H9 (cell line): ENCODE measurements around the gene FERMT1. TPM values are rescaled to one million over a fixed set of nuclear protein-coding genes. Genes with fewer than 3 reads are reported as not detected.
A peak's percentile ranks its signal among the peaks of the same experiment; 100 is the strongest.

Source experiments
- DNase-seq: peaks from one replicate; pipeline ENCODE4 v3.0.0-alpha.2; 2017
- H2AFZ ChIP-seq: one replicate; pipeline ENCODE4 v1.6.1; 2013; ENCODE audit warnings: mild to moderate bottlenecking, low read length, control low read depth, moderate library complexity
- H2AK5ac ChIP-seq: 2 replicates; pipeline ENCODE4 v1.6.1; 2013; ENCODE audit warnings: low read length, control low read depth, mixed read lengths; ENCODE audit not compliant: insufficient read length
- H2BK120ac ChIP-seq: one replicate; pipeline ENCODE4 v1.6.1; 2013; ENCODE audit warnings: low read depth, mild to moderate bottlenecking, low read length, control low read depth, inconsistent platforms; ENCODE audit not compliant: poor library complexity, severe bottlenecking
- H2BK12ac ChIP-seq: 2 replicates; pipeline ENCODE4 v1.6.1; 2013; ENCODE audit warnings: low read length, control low read depth, mixed read lengths, low read depth; ENCODE audit not compliant: insufficient read length
- H2BK15ac ChIP-seq: 2 replicates; pipeline ENCODE4 v1.6.1; 2013; ENCODE audit warnings: low read depth, low read length, control low read depth
- H2BK20ac ChIP-seq: one replicate; pipeline ENCODE4 v1.6.1; 2013; ENCODE audit warnings: low read depth, mild to moderate bottlenecking, low read length, control low read depth, inconsistent platforms; ENCODE audit not compliant: poor library complexity, severe bottlenecking
- H2BK5ac ChIP-seq: 2 replicates; pipeline ENCODE4 v1.6.1; 2013; ENCODE audit warnings: low read length, control low read depth, mixed read lengths; ENCODE audit not compliant: insufficient read length
- H3K14ac ChIP-seq: 2 replicates; pipeline ENCODE4 v1.6.1; 2013; ENCODE audit warnings: low read length, control low read depth; ENCODE audit not compliant: insufficient read depth
- H3K18ac ChIP-seq: 2 replicates; pipeline ENCODE4 v1.6.1; 2013; ENCODE audit warnings: low read depth, mild to moderate bottlenecking, mixed read lengths, low read length, control low read depth; ENCODE audit not compliant: insufficient read length
- H3K23ac ChIP-seq: 2 replicates; pipeline ENCODE4 v1.6.1; 2013; ENCODE audit warnings: low read length, control low read depth, mixed read lengths, low read depth; ENCODE audit not compliant: insufficient read length
- H3K23me2 ChIP-seq: 2 replicates; pipeline ENCODE4 v1.6.1; 2013; ENCODE audit warnings: low read depth, mild to moderate bottlenecking, mixed read lengths, low read length, control low read depth; ENCODE audit not compliant: insufficient read length, poor library complexity, severe bottlenecking
- H3K27ac ChIP-seq: 2 replicates; pipeline ENCODE4 v1.5.1; 2013; ENCODE audit warnings: low read length, control low read depth, mixed read lengths, low read depth; ENCODE audit not compliant: insufficient read length
- H3K27me3 ChIP-seq: 2 replicates; pipeline ENCODE4 v1.6.1; 2013; ENCODE audit warnings: low read length, control low read depth, inconsistent platforms; ENCODE audit not compliant: insufficient read depth
- H3K4ac ChIP-seq: 2 replicates; pipeline ENCODE4 v1.6.1; 2013; ENCODE audit warnings: low read depth, mild to moderate bottlenecking, control low read depth, inconsistent platforms, low read length, moderate library complexity
- H3K4me1 ChIP-seq: 2 replicates; pipeline ENCODE4 v1.6.1; 2013; ENCODE audit warnings: low read length, control low read depth, inconsistent platforms; ENCODE audit not compliant: insufficient read depth
- H3K4me2 ChIP-seq: 2 replicates; pipeline ENCODE4 v1.6.1; 2013; ENCODE audit warnings: low read length, control low read depth, mixed read lengths; ENCODE audit not compliant: insufficient read length, insufficient read depth
- H3K56ac ChIP-seq: 2 replicates; pipeline ENCODE4 v1.6.1; 2013; ENCODE audit warnings: low read depth, mild to moderate bottlenecking, mixed read lengths, low read length, control low read depth; ENCODE audit not compliant: insufficient read length
- H3K79me1 ChIP-seq: 2 replicates; pipeline ENCODE4 v1.6.1; 2013; ENCODE audit warnings: low read depth, mild to moderate bottlenecking, moderate library complexity, low read length, control low read depth, inconsistent platforms; ENCODE audit not compliant: insufficient read depth, poor library complexity, severe bottlenecking
- H3K79me2 ChIP-seq: 2 replicates; pipeline ENCODE4 v1.6.1; 2013; ENCODE audit warnings: low read length, control low read depth, inconsistent platforms; ENCODE audit not compliant: insufficient read depth
- H3K9ac ChIP-seq: 2 replicates; pipeline ENCODE4 v1.6.1; 2013; ENCODE audit warnings: low read length, control low read depth, mixed read lengths; ENCODE audit not compliant: insufficient read length; ENCODE audit errors: extremely low read depth
- H3K9me3 ChIP-seq: one replicate; pipeline ENCODE4 v1.6.1; 2013; ENCODE audit warnings: low read depth, low read length, inconsistent platforms; ENCODE audit not compliant: control insufficient read depth
- H3T11ph ChIP-seq: one replicate; pipeline ENCODE4 v1.6.1; 2013; ENCODE audit warnings: mild to moderate bottlenecking, low read length, control low read depth, inconsistent platforms
- H4K20me1 ChIP-seq: one replicate; pipeline ENCODE4 v1.6.1; 2013; ENCODE audit not compliant: control insufficient read depth, insufficient read length, insufficient read depth
- H4K5ac ChIP-seq: 2 replicates; pipeline ENCODE4 v1.6.1; 2013; ENCODE audit warnings: low read depth, mild to moderate bottlenecking, mixed read lengths, low read length, control low read depth; ENCODE audit not compliant: insufficient read length
- H4K8ac ChIP-seq: replicated peaks from 2 replicates; pipeline ENCODE4 v1.6.1; 2013; ENCODE audit warnings: low read length, control low read depth, mixed read lengths, low read depth; ENCODE audit not compliant: insufficient read length
- H4K91ac ChIP-seq: 2 replicates; pipeline ENCODE4 v1.6.1; 2013; ENCODE audit warnings: low read depth, mild to moderate bottlenecking, moderate library complexity, mixed read lengths, low read length, control low read depth; ENCODE audit not compliant: insufficient read length
- H3K27ac Mint-ChIP-seq, 3 experiments: 2 replicates in 2 of 3; 3 replicates in 1 of 3; pipeline ENCODE4 v1.8.0; 2020 to 2021; ENCODE audit warnings: mixed read lengths in 3 of 3, mild to moderate bottlenecking in 1 of 3, moderate library complexity in 1 of 3
- H3K27me3 Mint-ChIP-seq: 2 replicates; pipeline ENCODE4 v1.8.0; 2021; ENCODE audit warnings: low read depth, mild to moderate bottlenecking, moderate library complexity, mixed read lengths
- H3K36me3 Mint-ChIP-seq, 3 experiments: 2 replicates in 2 of 3; 3 replicates in 1 of 3; pipeline ENCODE4 v1.8.0; 2020 to 2021; ENCODE audit warnings: low read depth in 3 of 3, mixed read lengths in 3 of 3; ENCODE audit not compliant: insufficient read depth in 1 of 3
- H3K4me1 Mint-ChIP-seq, 2 experiments: 2 replicates each; pipeline ENCODE4 v1.8.0; 2020; ENCODE audit warnings: mixed read lengths in 2 of 2
- H3K4me3 Mint-ChIP-seq, 2 experiments: 2 replicates in 1 of 2; 3 replicates in 1 of 2; pipeline ENCODE4 v1.8.0; 2020 to 2021; ENCODE audit warnings: mild to moderate bottlenecking in 2 of 2, mixed read lengths in 2 of 2, moderate library complexity in 1 of 2
- H3K9me3 Mint-ChIP-seq, 2 experiments: 2 replicates in 1 of 2; 3 replicates in 1 of 2; pipeline ENCODE4 v1.8.0; 2020; ENCODE audit warnings: mild to moderate bottlenecking in 2 of 2, mixed read lengths in 2 of 2, moderate library complexity in 1 of 2
- CTCF ChIP-seq: fragments of 200-600 bp; sonication (generic); conservative IDR thresholded peaks from 3 replicates; pipeline ENCODE4 v1.8.0; 2021; ENCODE audit warnings: antibody characterized with exemption, mild to moderate bottlenecking
- WGBS: extraction: QIAGEN DNeasy Blood & Tissue Kit; methylation state at CpG from one replicate; pipeline ENCODE4 v1.1.7; 2013; ENCODE audit warnings: missing lambda C conversion rate, low lambda C conversion rate, mixed read lengths; ENCODE audit not compliant: insufficient read length; ENCODE audit errors: extremely low coverage; 5-methylcytosine and 5-hydroxymethylcytosine counted together
- total RNA-seq: library from RNA; stranded (reverse); gene quantifications from 2 replicates; pipeline ENCODE4 v1.2.1, GENCODE V29; 2021

FERMT1 gene
- total RNA-seq, 1 experiment from 2014 or later = 9.6 TPM

DNA sequence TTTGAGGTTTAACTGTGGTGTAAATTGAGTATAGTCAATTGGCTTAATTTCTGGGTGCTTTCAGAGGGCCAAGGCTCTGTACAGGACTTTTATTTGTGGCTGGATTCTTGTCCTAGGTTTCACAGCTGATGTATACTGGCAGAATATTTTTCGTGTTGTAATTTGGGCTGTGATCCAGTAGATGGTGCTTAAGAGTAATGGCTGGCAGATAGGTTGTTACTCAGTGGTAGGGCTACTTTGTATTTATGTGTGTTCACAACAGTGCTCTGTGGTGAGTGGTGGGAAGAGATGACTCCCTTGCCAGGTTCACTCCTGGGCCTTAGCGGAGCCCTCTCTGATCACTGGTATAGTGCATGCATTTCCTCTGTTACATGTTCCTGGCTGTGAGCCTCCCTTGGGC, 34.5 kb upstream of the FERMT1 start:
- no CpG with 5 or more reads among the region's 2 CpGs for WGBS
- Histone ChIP-seq H2BK120ac (no peak overlapping the region), H2AK5ac (no peak overlapping the region), H3K14ac (no peak overlapping the region), H3K4me2 (no peak overlapping the region), H2BK12ac (no peak overlapping the region), H3K56ac (no peak overlapping the region), H4K20me1 (no peaks in the 10 kb centered on the region), H2BK20ac (no peak overlapping the region), H3T11ph (no peak overlapping the region), H4K5ac (no peak overlapping the region), H4K91ac (no peak overlapping the region), H3K4ac (no peak overlapping the region), H3K23me2 (no peaks in the 10 kb centered on the region), H3K18ac (no peak overlapping the region), H3K27ac (no peak overlapping the region), H3K79me1 (no peaks in the 10 kb centered on the region), H3K9me3 (no peaks in the 10 kb centered on the region), H3K27me3 (no peaks in the 10 kb centered on the region), H2AFZ (no peak overlapping the region), H3K4me1 (no peaks in the 10 kb centered on the region), H3K9ac (no peak overlapping the region), H4K8ac (no peak overlapping the region), H3K79me2 (no peaks in the 10 kb centered on the region), H2BK5ac (no peak overlapping the region), H3K23ac (no peak overlapping the region), H2BK15ac (no peak overlapping the region)
- Mint-ChIP-seq H3K4me3 (no peak overlapping the region), H3K27me3 (no peaks in the 10 kb centered on the region; the same call in 1 of the 2 replicates), H3K9me3 (peaks cover 23 to 24% of the 10 kb centered on the region in 2 experiments), H3K27ac (no peak overlapping the region), H3K36me3 (peaks cover 11 to 23% (median 14%) of the 10 kb centered on the region in 3 experiments), H3K4me1 (peaks cover 10% of the 10 kb centered on the region in 2 experiments)
- peak; percentile 57 for TF ChIP-seq CTCF
- no peak for DNase-seq
